GM19023 (cell line): ENCODE data around the gene SLC8B1.

ENCODE experiments used
- ATAC-seq: cut with Tn5 transposase; IDR thresholded peaks from one replicate; pipeline ENCODE4 v1.9.1; 2021; ENCODE audit warnings: mild to moderate bottlenecking, moderate library complexity; ENCODE audit not compliant: unreplicated experiment

SLC8B1 gene

GRCh38 chr12:113296557-113297213 is 38.2 kb downstream of the SLC8B1 start:
- ATAC-seq, result no peak

GRCh38 chr12:113295886-113296556 is 38.9 kb downstream of the SLC8B1 start:
- ATAC-seq, result no peak

GRCh38 chr12:113293100-113293499 is 41.8 kb downstream of the SLC8B1 start:
- ATAC-seq, result no peak

- ATAC-seq, result no peak
Measured at GRCh38 chr12:113292547-113292946, 42.4 kb downstream of the SLC8B1 start.

- no peak for ATAC-seq
Measured at GRCh38 chr12:113292091-113292490, 42.8 kb downstream of the SLC8B1 start.

- ATAC-seq, result no peak
Measured at GRCh38 chr12:113291586-113291985, 43.3 kb downstream of the SLC8B1 start.

GRCh38 chr12:113290506-113290905 is 44.4 kb downstream of the SLC8B1 start:
- no peak for ATAC-seq

- no peak for ATAC-seq
Measured at GRCh38 chr12:113289361-113289760, 45.5 kb downstream of the SLC8B1 start.

GRCh38 chr12:113287899-113288282 is 47.0 kb downstream of the SLC8B1 start:
- no peak for ATAC-seq

- ATAC-seq, result no peak
Measured at GRCh38 chr12:113287146-113287898, 47.6 kb downstream of the SLC8B1 start.

GRCh38 chr12:113286712-113287111 is 48.2 kb downstream of the SLC8B1 start:
- ATAC-seq, result no peak

GRCh38 chr12:113285679-113286610 is 49.0 kb downstream of the SLC8B1 start:
- no peak for ATAC-seq

- no peak for ATAC-seq
Measured at GRCh38 chr12:113284751-113285150, 50.2 kb downstream of the SLC8B1 start.

GRCh38 chr12:113278633-113279032 is 56.3 kb downstream of the SLC8B1 start:
- no peak for ATAC-seq

GRCh38 chr12:113278141-113278540 is 56.8 kb downstream of the SLC8B1 start:
- no peak for ATAC-seq

- ATAC-seq, result no peak
Measured at GRCh38 chr12:113277511-113277910, 57.4 kb downstream of the SLC8B1 start.

- ATAC-seq, result no peak
Measured at GRCh38 chr12:113276946-113277500, 57.9 kb downstream of the SLC8B1 start.

- ATAC-seq, result no peak
Measured at GRCh38 chr12:113276306-113276705, 58.6 kb downstream of the SLC8B1 start.

- no peak for ATAC-seq
Measured at GRCh38 chr12:113274848-113275247, 60.1 kb downstream of the SLC8B1 start.

GRCh38 chr12:113273053-113273725 is 61.7 kb downstream of the SLC8B1 start:
- no peak for ATAC-seq
